ENCODE results near the gene PCLAF. TPM values are rescaled to one million over a fixed set of nuclear protein-coding genes. Genes with fewer than 3 reads are reported as not detected.

Gene PCLAF
- total RNA-seq, 1 experiment from 2014 or later: 93.5 TPM

DNA sequence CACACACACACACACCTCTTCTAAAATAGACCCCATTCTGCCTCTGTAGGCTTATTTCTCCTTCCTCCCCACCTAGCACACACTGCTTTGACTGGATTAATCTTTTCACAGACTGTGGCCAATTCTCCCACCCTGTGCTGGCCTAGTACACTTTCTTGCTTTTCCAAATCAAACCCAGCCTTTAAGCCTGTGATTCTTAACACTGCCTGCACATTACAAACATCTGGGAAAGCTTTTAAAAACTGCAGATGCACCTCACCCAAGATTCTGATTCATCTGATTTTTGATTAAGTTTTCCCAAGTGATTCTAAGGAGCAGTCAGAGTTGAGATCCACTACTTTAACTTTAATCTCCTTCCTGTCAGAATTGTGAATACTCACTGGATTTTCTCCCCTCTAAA, 38.0 kb downstream of the PCLAF start:
- CTCF ChIA-PET: no interaction called here
- H4K20me1 ChIP-seq (ENCODE audit: insufficient read depth): peaks cover 3% of the 10 kb centered on the region; the same call in 1 of the 2 replicates

More for the DNA sequence above, 38.0 kb downstream of the PCLAF start:
- no peak overlapping the region for H2AFZ ChIP-seq (ENCODE audit: low read depth, low read length, poor library complexity, severe bottlenecking)
- ATAC-seq: no peak
- peaks cover 44% of the 10 kb centered on the region for H3K79me2 ChIP-seq (ENCODE audit: insufficient read depth, low read length)
- H3K9me2 ChIP-seq (ENCODE audit: insufficient read depth): no peaks in the 10 kb centered on the region
- no peak overlapping the region for H3K4me2 ChIP-seq (ENCODE audit: low read length)
- BruUV-seq (replicated peaks): no TSS peak
- no peak overlapping the region for H3K9ac ChIP-seq (ENCODE audit: low read length)
- H3K27me3 ChIP-seq (ENCODE audit: insufficient read depth, low read length): no peaks in the 10 kb centered on the region
- no peaks in the 10 kb centered on the region for H3K4me1 ChIP-seq (ENCODE audit: control insufficient read depth in 1 of 2, insufficient read depth in 2 of 2, low read length in 2 of 2)
- no peak for DNase-seq (ENCODE audit: low read depth, low spot score)
- no peak overlapping the region for H3K4me3 ChIP-seq (replicated peaks in 1 of 2; ENCODE audit: low read depth in 1 of 2, low read length in 2 of 2)
- ChIA-PET RAD21 (ENCODE audit: low non-redundant PET in 1 of 2, low total read pairs in 2 of 2, uncharacterized antibody in 2 of 2, unreplicated experiment in 2 of 2) (no interaction called here), POLR2A (no interaction called here)
- no peak overlapping the region for H3K27ac ChIP-seq (ENCODE audit: low read depth, low read length)
- no peaks in the 10 kb centered on the region for H3K9me3 ChIP-seq (ENCODE audit: control insufficient read depth in 1 of 2, insufficient read depth in 1 of 2, low read depth in 1 of 2, low read length in 2 of 2)
- 0 out of 4 replicates have a peak, but pooled peaks cover 0 to 2% of the 10 kb centered on the region in 2 experiments for H3K36me3 ChIP-seq (ENCODE audit: control insufficient read depth in 1 of 2, insufficient read depth in 2 of 2, low read length in 2 of 2)
- intact Hi-C loops (cut with micrococcal nuclease): no loop called here
- no peak for TF ChIP-seq YY1 (IDR thresholded peaks at IDR 0.05; ENCODE audit: extremely low read depth, insufficient replicate concordance, low read depth, low read length)
- TF ChIP-seq EZH2phosphoT487 (IDR thresholded peaks at IDR 0.05; ENCODE audit: borderline replicate concordance): no peak
- no peak for TF ChIP-seq CBX3 (IDR thresholded peaks at IDR 0.05; ENCODE audit: low read depth)
- TF ChIP-seq, protein P1, sequence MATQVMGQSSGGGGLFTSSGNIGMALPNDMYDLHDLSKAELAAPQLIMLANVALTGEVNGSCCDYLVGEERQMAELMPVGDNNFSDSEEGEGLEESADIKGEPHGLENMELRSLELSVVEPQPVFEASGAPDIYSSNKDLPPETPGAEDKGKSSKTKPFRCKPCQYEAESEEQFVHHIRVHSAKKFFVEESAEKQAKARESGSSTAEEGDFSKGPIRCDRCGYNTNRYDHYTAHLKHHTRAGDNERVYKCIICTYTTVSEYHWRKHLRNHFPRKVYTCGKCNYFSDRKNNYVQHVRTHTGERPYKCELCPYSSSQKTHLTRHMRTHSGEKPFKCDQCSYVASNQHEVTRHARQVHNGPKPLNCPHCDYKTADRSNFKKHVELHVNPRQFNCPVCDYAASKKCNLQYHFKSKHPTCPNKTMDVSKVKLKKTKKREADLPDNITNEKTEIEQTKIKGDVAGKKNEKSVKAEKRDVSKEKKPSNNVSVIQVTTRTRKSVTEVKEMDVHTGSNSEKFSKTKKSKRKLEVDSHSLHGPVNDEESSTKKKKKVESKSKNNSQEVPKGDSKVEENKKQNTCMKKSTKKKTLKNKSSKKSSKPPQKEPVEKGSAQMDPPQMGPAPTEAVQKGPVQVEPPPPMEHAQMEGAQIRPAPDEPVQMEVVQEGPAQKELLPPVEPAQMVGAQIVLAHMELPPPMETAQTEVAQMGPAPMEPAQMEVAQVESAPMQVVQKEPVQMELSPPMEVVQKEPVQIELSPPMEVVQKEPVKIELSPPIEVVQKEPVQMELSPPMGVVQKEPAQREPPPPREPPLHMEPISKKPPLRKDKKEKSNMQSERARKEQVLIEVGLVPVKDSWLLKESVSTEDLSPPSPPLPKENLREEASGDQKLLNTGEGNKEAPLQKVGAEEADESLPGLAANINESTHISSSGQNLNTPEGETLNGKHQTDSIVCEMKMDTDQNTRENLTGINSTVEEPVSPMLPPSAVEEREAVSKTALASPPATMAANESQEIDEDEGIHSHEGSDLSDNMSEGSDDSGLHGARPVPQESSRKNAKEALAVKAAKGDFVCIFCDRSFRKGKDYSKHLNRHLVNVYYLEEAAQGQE (IDR thresholded peaks at IDR 0.05; ENCODE audit: low read depth): no peak
- no peak for TF ChIP-seq SIN3A (IDR thresholded peaks at IDR 0.05; ENCODE audit: low read depth)
- TF ChIP-seq, protein P2, sequence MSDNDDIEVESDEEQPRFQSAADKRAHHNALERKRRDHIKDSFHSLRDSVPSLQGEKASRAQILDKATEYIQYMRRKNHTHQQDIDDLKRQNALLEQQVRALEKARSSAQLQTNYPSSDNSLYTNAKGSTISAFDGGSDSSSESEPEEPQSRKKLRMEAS (IDR thresholded peaks at IDR 0.05): no peak
- no peak for TF ChIP-seq JUND (IDR thresholded peaks at IDR 0.05)
- no peak for TF ChIP-seq POLR2AphosphoS5 (IDR thresholded peaks at IDR 0.05; ENCODE audit: low read depth, low read length)
- no peak for TF ChIP-seq RAD21 (IDR thresholded peaks at IDR 0.05; ENCODE audit: low read depth)
- TF ChIP-seq, protein P3, sequence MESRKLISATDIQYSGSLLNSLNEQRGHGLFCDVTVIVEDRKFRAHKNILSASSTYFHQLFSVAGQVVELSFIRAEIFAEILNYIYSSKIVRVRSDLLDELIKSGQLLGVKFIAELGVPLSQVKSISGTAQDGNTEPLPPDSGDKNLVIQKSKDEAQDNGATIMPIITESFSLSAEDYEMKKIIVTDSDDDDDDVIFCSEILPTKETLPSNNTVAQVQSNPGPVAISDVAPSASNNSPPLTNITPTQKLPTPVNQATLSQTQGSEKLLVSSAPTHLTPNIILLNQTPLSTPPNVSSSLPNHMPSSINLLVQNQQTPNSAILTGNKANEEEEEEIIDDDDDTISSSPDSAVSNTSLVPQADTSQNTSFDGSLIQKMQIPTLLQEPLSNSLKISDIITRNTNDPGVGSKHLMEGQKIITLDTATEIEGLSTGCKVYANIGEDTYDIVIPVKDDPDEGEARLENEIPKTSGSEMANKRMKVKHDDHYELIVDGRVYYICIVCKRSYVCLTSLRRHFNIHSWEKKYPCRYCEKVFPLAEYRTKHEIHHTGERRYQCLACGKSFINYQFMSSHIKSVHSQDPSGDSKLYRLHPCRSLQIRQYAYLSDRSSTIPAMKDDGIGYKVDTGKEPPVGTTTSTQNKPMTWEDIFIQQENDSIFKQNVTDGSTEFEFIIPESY (IDR thresholded peaks at IDR 0.05; ENCODE audit: extremely low read depth, insufficient replicate concordance, low read length): no peak
- TF ChIP-seq TCF7L2 (IDR thresholded peaks at IDR 0.05; ENCODE audit: borderline replicate concordance, extremely low read depth, insufficient read depth, insufficient read length): no peak
- TF ChIP-seq ELF1 (IDR thresholded peaks at IDR 0.05; ENCODE audit: borderline replicate concordance, low read depth): no peak
- no peak for TF ChIP-seq EGR1 (IDR thresholded peaks at IDR 0.05; ENCODE audit: low read depth)
- TF ChIP-seq FOSL1 (IDR thresholded peaks at IDR 0.05; ENCODE audit: low read depth): no peak
- no peak for TF ChIP-seq ZNF274 (IDR thresholded peaks at IDR 0.05; ENCODE audit: low read depth, low read length)
- TF ChIP-seq POLR2A (IDR thresholded peaks at IDR 0.05; ENCODE audit: borderline replicate concordance, extremely low read depth, insufficient read depth, insufficient read length): no peak
- TF ChIP-seq, protein P4, sequence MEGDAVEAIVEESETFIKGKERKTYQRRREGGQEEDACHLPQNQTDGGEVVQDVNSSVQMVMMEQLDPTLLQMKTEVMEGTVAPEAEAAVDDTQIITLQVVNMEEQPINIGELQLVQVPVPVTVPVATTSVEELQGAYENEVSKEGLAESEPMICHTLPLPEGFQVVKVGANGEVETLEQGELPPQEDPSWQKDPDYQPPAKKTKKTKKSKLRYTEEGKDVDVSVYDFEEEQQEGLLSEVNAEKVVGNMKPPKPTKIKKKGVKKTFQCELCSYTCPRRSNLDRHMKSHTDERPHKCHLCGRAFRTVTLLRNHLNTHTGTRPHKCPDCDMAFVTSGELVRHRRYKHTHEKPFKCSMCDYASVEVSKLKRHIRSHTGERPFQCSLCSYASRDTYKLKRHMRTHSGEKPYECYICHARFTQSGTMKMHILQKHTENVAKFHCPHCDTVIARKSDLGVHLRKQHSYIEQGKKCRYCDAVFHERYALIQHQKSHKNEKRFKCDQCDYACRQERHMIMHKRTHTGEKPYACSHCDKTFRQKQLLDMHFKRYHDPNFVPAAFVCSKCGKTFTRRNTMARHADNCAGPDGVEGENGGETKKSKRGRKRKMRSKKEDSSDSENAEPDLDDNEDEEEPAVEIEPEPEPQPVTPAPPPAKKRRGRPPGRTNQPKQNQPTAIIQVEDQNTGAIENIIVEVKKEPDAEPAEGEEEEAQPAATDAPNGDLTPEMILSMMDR (IDR thresholded peaks at IDR 0.05 in 2 of 3, conservative IDR thresholded peaks at IDR 0.05 in 1 of 3; ENCODE audit: borderline replicate concordance in 1 of 3, insufficient read depth in 1 of 3, low read depth in 2 of 3, low read length in 2 of 3): no peak
